Measurements from ENCODE around the gene CD302.

DNA sequence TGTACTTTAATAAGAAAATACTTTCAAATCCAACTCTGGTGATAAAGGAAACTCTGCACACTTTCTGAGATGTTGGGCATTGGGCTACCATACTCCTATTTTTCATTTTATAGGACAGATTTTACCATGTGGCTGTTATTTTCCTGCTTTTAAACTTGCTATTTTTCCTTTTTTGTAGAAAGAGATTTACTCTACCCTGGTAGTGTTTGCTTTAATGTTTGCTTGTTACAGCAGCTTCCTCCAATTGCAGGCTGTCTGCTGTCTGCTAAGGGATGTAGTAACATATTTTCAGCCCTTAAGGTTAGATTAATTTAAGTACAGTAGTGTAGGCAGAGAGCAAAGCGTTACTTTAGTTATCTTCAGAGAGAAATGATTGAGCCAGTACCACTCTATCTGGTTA, 47.1 kb downstream of the CD302 start:
- no peak for TF ChIP-seq CTCF (IDR thresholded peaks at IDR 0.05)
- no peak for TF ChIP-seq SIN3A (IDR thresholded peaks at IDR 0.05; ENCODE audit: borderline replicate concordance, insufficient read depth, low read depth, low read length)
